ENCODE measurements around the gene SCN5A.

The SCN5A gene

DNA sequence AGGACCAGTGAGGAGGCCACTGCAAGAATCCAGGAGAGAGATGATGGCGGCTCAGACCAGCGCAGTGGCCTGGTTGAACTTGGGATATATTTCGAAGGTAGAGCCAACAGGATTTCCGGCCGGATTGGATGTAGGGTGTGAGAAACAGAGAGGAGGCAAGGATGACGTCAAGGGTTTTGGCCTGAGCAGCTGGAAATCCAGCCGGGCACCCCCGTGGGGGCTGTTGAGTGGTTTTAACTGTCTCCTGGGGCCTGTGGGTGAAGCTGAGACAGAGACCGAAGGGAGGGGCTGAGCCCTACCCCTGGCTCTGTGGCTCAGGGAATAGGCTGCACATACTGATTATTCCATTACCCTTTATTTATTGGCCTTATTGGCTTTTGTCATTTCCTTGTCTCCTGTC is 107.7 kb downstream of the SCN5A start:
- DNase-seq (ENCODE audit: low spot score): no peak

DNA sequence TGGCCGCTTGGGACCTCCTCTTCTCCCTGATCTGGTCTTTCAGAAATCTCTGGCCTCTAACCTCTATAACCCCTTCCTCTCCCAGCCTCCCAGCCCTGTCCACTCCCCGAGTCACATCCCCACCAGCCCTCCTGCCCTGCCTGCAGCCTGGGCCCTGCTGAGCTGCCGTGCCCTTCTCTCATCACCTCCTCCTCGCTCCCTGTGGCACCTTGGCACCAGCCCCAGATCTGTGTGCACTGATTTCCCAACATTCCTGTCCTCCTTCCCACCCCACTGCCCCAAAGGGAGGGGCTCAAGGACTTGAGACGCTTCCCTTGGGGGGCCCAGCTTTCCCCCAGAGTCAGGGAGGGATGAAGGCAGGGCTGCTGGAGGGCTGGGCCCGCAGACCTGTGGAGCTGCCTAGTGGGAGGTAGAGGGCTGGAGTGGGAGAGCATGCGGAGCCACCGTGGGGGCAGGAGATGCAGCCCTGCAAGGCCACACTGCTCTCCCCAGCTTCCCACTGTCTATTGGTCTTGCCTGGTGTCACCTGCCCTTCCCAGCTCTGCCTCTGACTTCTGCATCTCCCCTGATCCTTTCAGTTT is 110.6 kb downstream of the SCN5A start:
- no peak for DNase-seq (ENCODE audit: low spot score)

DNA sequence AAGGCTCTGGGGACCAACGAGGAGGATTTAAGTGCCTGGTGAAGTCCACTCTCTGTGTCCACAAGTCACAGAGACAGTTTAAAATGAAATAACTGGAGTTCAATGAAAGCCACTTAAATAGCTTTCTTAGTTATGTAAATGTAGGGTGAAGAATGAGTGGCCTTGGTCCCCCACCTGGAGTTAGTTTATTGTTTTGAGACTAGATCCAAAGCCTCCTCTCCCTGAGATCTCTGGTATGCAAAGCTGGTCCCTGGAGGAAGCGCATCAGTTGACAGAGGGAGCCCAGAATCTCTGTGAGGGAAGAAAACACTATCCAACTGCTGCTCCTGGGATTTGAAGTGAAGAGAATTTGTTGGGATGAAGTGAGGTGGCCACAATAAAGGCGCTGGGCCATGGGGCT is 112.8 kb downstream of the SCN5A start:
- DNase-seq (ENCODE audit: low spot score): no peak

DNA sequence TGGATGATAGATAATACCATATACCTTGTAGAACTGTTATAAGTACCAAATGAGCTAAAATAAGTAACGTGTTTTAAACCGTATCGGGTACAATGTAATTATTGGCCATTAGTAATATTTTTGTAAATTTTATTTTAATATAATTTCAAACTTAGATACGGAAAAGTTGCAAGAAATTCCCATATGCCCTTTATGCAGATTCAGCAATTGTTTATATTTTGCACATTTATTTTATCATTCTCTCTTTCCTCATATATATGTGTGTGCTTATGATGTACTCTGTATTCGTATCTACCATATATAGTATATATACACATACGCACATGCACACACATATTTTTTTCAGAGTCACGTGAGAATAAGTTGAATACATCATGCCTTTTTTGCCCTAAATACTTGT is 114.9 kb downstream of the SCN5A start:
- DNase-seq (ENCODE audit: low spot score): no peak

DNA sequence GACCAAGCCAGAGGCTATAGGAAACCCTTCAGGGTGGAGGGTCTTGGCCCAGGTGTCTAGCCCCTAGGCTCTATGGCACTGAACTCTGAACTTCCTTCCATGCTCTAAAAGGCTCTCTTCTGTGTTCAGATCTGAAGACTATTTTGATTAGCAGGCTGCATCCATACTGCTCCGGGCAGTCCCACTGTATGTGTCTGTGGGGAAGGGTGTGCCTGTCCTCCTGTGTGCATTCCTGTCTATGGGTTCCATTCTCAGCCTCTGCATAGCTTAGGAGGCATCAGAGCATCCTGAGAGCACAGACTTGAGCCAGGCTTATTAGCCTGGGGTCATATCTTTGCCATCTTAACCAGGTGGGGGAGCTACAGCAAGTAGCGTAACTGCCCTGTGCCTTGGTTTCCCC is 115.3 kb downstream of the SCN5A start:
- DNase-seq (ENCODE audit: low spot score): no peak

DNA sequence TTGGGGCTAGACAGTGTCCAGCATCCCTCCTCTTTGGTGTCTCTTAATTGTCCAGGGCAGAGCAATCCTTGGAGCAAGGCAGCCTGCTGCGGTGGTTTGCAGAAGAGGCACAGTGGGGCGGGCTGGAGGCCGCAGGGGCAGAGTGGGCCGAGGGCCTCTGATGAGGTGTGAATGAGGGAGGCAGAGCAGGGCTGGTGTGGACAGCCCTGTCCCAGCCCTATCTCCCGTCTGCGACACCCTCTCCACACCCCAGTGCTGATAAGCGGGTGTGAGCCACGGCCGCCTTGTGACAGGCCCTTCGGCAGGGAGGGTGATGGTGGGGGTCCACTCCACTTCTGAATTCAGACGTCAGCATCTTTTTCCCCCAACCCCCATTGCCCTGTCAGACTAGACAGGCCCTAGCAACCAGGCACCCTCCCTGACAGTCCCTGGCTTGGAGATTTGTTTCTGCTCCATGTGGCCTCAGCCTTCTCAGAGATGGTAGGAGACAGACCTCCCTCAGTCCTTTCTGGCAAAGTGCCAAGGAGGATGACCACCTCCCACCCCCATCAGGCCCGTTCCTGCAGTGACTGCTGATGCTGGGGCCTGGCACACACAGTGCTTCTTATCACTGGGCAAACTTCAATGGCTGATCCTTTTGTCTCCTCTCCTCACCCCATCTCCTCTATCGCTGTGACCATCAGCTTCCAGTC is 116.1 kb downstream of the SCN5A start:
- DNase-seq (ENCODE audit: low spot score): no peak

DNA sequence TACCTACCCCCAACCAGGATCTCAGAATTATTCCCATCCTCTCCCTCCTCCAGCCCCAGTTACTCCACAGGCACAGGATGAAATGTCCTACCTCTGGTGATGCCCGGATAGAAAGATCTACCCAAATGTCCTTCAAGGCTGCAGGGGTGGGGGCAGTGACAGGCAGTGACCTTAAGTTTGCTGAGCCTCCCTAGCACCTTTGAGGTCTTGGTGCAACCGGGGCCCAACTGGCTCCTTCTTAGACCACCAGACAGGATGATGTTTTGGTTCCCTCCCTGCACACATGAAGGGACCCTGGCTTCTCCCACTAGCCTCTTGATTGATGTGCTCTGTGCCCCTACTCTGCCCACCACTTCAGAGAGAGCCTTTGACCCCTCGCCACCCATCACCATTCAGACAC is 117.0 kb downstream of the SCN5A start:
- DNase-seq (ENCODE audit: low spot score): no peak

DNA sequence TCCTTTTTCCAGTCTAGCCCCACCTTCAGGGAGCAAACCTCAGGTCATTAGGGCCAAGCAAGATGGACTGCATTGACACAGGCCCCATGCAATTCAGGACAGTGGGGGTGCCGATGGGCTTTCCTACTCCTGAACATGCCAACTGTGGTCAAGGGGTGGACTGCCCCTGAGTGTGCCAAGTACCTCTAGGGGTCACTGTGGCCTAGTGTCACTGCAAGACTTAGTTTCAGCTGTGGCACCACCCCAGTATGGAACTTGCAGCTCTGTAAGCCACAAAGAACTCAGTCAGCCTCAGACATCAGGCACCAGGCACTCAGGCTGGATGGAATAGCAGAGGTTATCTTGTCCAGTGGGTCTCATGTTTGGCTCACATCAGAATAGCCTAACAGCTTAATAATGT is 121.0 kb downstream of the SCN5A start:
- peak; percentile 3 for DNase-seq (ENCODE audit: low spot score)

DNA sequence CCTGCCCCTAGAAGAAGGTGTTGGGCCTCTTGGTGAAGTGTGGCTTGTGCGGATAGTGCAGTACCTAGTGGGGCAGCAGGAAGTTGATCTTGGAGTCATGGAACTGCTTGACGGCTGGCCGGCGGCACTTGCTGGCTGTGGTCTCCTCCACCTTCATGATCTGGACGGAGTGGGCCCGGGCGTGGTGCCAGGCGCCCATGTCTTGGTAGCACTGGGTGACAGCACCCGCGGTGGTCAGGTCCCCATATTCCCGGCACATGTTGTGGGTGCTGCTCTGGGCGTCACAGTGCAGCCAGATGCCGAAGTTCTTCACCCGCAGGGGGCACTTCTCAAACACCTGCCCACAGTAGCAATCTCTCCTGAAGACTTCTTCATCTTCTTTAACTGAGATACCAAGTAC is 122.7 kb downstream of the SCN5A start:
- no peak for DNase-seq (ENCODE audit: low spot score)

DNA sequence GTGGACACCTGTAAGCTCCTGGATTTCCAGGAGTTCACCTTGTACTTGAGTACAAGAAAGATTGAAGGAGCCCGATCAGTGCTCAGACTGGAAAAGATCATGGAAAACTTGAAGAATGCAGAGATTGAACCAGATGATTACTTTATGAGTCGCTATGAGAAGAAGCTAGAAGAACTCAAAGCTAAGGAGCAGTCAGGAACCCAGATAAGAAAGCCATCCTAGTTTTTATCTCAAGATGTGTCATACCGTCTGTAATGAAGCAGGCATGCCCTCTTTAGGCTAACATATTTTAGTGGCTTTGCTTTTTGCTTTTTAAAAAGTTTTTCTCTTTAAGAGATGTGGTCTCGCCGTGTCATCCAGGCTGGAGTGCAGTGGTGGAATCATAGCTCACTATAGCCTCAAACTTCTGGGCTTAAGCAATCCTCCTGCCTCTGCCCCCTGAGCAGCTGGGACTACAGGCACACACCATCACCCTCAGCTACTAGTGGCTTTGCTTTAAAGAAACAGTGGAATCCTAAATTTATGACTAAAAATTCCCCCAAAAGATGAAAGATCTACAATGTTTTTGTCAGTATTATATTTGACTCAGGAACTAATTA is 125.2 kb downstream of the SCN5A start:
- no peak for DNase-seq (ENCODE audit: low spot score)

DNA sequence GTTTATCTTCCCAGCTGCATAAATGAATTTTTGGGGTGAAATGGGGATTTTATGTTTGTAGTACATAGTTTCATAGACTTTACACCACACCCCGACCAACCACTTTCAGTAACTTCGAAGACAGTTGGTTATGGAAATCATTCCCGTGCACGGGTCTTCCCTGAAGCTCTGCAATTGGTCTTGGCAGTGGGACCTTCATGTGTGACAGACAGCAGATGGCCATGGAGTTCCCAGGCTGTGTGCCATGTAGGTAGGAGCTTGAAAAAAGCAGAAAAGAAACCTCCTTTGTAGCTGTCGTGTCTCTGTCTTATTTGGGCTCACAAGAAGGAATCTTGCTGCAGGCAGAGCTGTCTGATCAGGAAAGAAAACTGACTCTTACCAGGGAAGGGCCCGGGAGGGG is 127.5 kb downstream of the SCN5A start:
- DNase-seq (ENCODE audit: low spot score): no peak

DNA sequence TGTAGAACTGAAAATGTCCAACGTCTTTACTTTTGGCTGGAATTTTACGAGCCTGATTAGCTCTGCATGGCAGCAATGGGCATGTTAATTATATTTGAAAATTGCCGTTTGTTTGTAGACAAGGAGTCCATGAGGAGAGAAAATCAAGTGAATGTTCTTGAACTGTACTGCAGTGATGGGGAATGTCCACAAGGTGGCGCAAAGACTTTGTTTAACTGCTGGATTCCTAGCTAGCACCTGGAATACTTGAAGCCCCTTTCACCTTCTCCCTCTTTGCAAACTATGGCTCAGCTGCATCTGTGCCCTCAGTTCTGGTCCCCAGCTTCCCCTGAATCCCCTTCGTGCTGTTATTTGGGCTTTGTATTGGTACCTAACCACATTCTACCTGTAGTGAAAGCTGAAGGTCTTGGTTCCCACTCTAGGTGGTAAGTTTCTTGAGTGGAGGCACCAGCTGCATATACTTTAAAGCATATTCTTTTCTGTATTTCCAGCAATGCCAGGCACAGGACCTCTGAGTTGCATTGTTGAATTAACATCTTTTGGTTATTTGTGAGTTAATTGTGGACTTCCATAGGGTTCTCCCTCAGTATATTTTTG is 128.0 kb downstream of the SCN5A start:
- peak; percentile 77 for DNase-seq (ENCODE audit: low spot score)

DNA sequence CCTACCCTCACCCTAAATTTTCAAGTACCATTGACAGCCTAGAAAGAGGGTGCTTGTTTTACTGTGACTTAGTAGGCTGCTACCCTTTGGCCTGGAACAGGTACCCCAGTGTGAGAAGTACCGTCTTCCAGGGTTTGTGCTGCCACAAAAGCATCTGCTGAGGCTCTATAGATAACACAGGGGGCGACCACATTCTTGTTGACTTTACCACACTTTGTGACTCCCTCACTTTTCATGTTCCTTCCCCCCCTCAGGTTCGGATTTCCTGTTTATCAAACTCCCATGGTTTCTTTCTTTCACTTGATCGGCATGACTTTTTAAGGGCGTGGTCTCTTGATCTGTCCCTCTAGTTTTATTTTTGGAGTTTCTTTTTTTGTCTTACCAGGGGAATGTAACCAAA is 129.8 kb downstream of the SCN5A start:
- no peak for DNase-seq (ENCODE audit: low spot score)

DNA sequence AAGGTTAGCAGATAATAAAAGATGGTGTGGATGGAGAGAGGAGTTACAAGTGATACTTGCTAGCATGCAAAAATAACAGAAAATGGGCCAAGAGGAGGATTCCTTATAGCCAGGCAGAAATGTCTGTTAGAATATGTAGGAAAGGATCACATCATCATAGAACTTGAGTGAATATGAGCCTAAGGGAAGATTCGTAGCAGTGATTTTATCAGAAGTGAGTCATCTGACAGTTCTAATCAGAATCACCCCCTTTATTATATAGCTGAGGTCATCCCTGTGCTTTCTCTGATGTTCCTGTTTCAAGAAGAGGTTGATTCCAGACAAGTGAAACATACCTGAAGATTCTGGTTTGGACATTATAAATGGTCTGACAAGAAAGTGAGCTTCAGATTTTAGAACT is 130.5 kb downstream of the SCN5A start:
- no peak for DNase-seq (ENCODE audit: low spot score)

DNA sequence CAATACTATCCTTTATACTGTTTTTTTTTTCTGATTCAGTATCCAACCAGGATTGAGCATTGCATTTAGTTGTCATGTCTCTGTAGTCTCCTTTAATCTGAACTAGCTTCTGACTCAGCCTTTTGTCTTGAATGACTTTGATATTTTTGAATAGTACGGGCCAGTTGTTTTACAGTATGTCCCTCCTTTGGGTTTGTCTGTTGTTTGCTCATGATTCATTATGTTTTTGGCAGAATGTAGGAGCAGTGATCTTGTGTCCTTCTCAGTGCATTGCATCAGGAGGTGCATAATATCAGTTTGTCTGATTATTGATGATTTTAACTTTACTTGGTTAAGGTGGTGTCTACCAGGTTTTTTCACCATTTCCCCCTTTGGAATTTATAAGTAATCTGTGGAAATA is 132.8 kb downstream of the SCN5A start:
- DNase-seq (ENCODE audit: low spot score): no peak

DNA sequence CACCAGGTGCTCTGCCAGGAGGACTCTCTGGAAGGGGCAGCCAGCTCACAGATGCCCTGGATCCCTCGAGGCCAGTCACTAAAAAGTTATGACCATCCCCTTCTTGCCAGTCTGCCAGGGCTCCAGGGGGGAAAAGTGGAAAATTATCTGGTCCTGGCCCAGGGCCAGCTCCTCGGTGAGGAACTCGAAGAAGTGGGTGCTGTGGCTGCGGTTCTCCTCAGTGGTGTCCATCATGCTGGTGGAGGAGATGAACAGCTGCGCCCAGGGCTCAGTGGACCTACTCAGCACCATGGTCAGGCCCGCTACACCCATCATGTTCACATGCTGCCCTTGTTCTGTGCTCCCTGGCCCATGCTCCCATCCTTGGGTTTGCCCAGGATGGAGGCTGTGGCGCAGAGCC is 134.1 kb downstream of the SCN5A start:
- DNase-seq (ENCODE audit: low spot score): no peak

DNA sequence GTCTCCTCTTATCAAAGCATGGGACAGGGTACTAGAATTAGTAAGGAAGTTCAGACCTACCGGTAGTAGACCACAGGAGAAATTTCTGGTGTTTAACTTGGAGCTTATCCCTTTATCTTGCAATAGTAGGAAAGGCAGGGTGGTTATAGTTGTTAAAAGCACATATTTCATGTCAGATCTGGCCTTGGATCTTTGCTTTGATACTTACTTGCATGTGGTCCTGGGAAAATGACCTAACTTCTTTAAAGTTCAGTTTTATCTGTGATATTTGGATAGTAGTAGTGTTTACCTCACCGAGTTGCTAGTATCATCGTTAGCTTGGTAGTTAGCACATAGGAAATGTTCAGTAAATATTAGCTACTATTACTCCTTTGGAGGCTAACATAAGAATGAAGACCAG is 137.9 kb downstream of the SCN5A start:
- no peak for DNase-seq (ENCODE audit: low spot score)

DNA sequence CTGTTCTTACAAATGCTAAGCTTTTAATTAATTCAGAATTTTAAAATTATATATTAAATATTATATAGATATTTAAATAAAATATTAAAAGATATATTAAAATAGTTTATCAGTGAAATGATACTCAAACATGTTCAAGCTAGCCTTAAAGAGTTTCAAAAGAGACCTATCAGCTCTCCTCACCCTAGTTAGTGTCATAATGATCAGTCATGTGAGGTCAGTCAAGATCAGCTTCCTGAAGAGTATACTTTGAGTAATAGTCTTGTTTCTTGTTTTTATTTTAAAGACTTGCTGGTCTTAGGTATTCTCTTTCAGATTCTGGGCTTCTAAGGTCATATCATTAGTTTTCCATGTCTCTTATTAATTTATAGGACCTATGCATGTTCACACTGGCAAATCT is 138.9 kb downstream of the SCN5A start:
- DNase-seq (ENCODE audit: low spot score): no peak

DNA sequence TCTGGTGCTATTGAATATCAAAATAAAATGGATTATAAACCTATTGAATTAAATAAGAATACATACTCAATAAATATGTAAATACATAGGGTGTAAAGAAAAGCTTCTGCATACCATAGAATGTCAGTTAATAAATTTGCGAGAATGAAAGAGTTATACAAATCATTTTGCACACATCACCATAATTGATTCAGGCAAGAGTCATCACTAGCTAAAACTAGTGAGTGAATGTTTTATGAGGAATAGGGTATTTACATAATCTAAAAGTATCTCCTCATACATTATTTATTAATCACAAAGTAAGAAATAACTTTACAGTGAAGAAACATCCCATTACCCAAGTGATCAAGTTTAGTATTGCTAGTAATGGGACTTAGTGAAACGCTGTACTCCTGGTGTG is 139.8 kb downstream of the SCN5A start:
- DNase-seq (ENCODE audit: low spot score): no peak

DNA sequence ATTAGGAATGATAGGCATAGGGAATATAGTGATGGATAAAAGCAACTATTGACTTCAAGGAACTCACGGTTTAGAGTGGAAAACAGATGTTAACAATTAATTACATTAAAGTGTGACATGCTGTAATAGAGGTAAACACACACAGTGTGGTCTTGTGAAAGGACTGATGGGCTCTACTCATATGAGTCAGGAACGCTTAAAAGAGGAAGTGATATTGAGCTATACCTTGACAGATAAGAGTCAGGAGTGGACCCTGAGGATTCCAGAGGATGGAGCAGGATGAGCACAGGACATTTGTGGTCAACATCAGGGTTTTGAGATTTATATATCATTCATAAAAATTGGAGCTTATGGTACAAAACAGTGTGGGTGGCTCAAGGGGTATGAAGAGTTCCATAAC is 142.4 kb downstream of the SCN5A start:
- no peak for DNase-seq (ENCODE audit: low spot score)

DNA sequence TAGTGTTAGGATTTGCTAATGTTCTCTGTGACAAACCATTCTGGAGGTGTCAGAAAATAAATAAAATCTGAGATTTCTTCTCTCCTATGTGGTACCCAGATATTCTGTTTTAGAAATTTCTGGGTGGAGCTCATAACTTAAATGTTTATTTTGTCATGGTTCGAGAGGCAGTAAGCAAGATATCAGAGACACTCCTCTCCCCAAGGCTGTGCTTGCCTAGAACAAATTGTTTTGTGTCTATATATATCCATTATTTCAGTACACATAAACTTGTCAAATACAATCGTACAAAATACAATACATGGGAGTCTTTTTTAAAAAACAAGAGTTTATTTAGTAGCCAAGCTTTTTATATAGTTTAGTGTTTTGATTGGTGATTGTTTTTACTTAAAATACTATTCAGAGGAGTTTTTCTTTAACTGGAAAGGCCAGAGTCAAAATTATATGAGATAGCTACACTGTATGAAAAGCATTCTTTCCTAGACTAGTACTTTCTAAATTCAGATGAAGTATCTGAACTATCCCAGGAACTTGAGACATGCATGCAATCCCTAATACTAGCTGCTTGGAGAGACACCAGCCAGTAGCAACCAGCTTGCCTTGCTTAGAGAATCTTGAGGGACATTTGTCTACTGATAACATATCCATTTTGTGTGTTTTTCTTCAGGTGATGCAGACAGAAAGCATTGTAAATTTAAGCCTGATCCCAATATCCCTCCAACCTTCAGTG is 148.6 kb downstream of the SCN5A start:
- DNase-seq (ENCODE audit: low spot score): no peak
